Epithelial cell of esophagus (primary cell): ENCODE data around the gene TPP2.

Experiments used
- DNase-seq: peaks from one replicate; pipeline ENCODE4 v3.0.0; 2010; ENCODE audit warnings: low read depth
- H3K4me3 ChIP-seq: 2 replicates; pipeline ENCODE4 v1.5.1; 2011; ENCODE audit warnings: mild to moderate bottlenecking, low read length, control low read depth
- CTCF ChIP-seq: IDR thresholded peaks from 2 replicates; pipeline ENCODE4 v1.5.1; 2011; ENCODE audit warnings: low read depth, mild to moderate bottlenecking, low read length, control low read depth, inconsistent platforms; ENCODE audit not compliant: insufficient read depth; ENCODE audit errors: missing control alignments

Gene TPP2

GRCh38 chr13:102631198-102631597 is 34.4 kb downstream of the TPP2 start:
- H3K4me3 ChIP-seq: no peak overlapping the region
- TF ChIP-seq CTCF: no peak
- DNase-seq: no peak

- no peak for DNase-seq
- no peak for TF ChIP-seq CTCF
- H3K4me3 ChIP-seq: no peak overlapping the region
Measured at GRCh38 chr13:102638741-102639140, 42.0 kb downstream of the TPP2 start.

GRCh38 chr13:102642029-102642428 is 45.2 kb downstream of the TPP2 start:
- no peak for DNase-seq
- TF ChIP-seq CTCF: no peak
- H3K4me3 ChIP-seq: no peak overlapping the region

GRCh38 chr13:102642475-102642874 is 45.7 kb downstream of the TPP2 start:
- H3K4me3 ChIP-seq: no peak overlapping the region
- peak; percentile 27 for DNase-seq
- no peak for TF ChIP-seq CTCF

GRCh38 chr13:102643656-102644055 is 46.9 kb downstream of the TPP2 start:
- no peak overlapping the region for H3K4me3 ChIP-seq
- TF ChIP-seq CTCF: no peak
- DNase-seq: no peak

GRCh38 chr13:102645701-102646100 is 48.9 kb downstream of the TPP2 start:
- no peak for DNase-seq
- no peak overlapping the region for H3K4me3 ChIP-seq
- no peak for TF ChIP-seq CTCF

GRCh38 chr13:102648046-102648445 is 51.3 kb downstream of the TPP2 start:
- TF ChIP-seq CTCF: no peak
- H3K4me3 ChIP-seq: no peak overlapping the region
- DNase-seq: peak; percentile 42
